GM12891 (cell line): ENCODE measurements around the gene SLC6A20.

Experiments
- PAX5 ChIP-seq: IDR thresholded peaks from 2 replicates; pipeline ENCODE4 v1.6.1; 2011; ENCODE audit warnings: low read length, moderate library complexity, mild to moderate bottlenecking; ENCODE audit not compliant: insufficient read depth, severe bottlenecking
- POLR2A ChIP-seq: IDR thresholded peaks from 2 replicates; pipeline ENCODE4 v1.6.1; 2011; ENCODE audit warnings: low read depth, low read length, control low read depth
- POLR2AphosphoS5 ChIP-seq: IDR thresholded peaks from 2 replicates; pipeline ENCODE4 v1.6.1; 2011; ENCODE audit warnings: low read depth, low read length, control low read depth
- POU2F2 ChIP-seq: IDR thresholded peaks from 2 replicates; pipeline ENCODE4 v1.6.1; 2011; ENCODE audit warnings: low read depth, mild to moderate bottlenecking, control low read depth, low read length, moderate library complexity
- SPI1 ChIP-seq: IDR thresholded peaks from 2 replicates; pipeline ENCODE4 v1.6.1; 2011; ENCODE audit warnings: low read depth, low read length, control low read depth
- TAF1 ChIP-seq: IDR thresholded peaks from 2 replicates; pipeline ENCODE4 v1.6.1; 2011; ENCODE audit warnings: low read depth, low read length, control low read depth

DNA sequence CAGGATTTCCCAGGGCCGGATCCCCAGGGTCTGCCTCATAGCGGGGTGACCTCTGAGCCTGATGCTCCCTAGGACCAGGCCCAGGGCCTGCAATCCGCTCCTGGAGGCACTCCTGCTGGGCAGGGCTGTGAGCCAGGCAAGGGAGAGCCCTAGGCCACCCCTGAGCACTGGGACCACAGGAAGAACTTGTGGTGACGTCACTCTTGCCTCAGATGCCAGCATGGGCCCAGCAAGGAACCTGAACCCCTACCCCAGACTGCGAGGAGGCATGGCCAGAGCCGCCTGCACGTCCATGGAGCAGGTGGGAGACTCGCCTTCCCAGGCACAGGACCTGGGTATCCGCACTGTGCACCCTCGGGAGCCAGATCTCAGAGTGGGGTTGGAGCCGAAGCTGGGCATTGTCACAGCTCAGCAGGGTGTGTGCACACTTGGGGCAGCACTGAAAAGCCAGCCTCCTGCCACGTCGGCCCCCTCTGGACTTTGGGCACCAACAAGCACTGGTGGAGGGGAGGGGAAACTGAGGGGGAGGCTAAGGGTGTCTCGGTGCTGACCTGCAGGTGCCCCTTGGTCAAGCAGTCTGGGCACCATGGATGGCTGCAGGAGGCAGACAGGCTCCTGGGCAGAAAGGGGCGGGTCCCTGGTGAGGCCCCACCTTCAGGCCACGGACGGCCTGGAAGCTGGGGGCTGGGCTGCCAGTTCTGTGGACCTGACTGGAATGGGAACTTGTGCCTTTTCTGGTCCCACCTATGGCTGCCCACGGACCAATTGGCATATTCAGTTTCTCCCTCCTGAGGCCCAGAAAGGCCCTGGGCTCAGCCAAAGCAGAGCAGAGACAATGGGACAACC, 49.3 kb downstream of the SLC6A20 start:
- TF ChIP-seq POLR2AphosphoS5 (no peak), POLR2A (0 out of 2 replicates have a peak, but pooled peaks have one; percentile 31), PAX5 (no peak), TAF1 (no peak), POU2F2 (no peak), SPI1 (no peak)
